GM21619 (cell line): ENCODE data around the gene ZNF292.
"Not testable (repeated sequence)": the region's sequence is repeated elsewhere in the genome, so short reads cannot be mapped to it uniquely, and the experiment has no call there.

Source experiments
- ATAC-seq: cut with Tn5 transposase; IDR thresholded peaks from one replicate; pipeline ENCODE4 v1.9.1; 2021; ENCODE audit not compliant: unreplicated experiment

ZNF292 gene

GRCh38 chr6:87274660-87275274 lies 119.4 kb downstream of the ZNF292 start:
- ATAC-seq, result no peak

- ATAC-seq, result no peak
Observed at GRCh38 chr6:87276624-87277023, 121.3 kb downstream of the ZNF292 start.

GRCh38 chr6:87277123-87277522 lies 121.8 kb downstream of the ZNF292 start:
- ATAC-seq, result no peak

- no peak for ATAC-seq
Observed at GRCh38 chr6:87279196-87279595, 123.8 kb downstream of the ZNF292 start.

- ATAC-seq, result no peak
Observed at GRCh38 chr6:87281426-87281825, 126.1 kb downstream of the ZNF292 start.

GRCh38 chr6:87282743-87283142 lies 127.4 kb downstream of the ZNF292 start:
- no peak for ATAC-seq

DNA sequence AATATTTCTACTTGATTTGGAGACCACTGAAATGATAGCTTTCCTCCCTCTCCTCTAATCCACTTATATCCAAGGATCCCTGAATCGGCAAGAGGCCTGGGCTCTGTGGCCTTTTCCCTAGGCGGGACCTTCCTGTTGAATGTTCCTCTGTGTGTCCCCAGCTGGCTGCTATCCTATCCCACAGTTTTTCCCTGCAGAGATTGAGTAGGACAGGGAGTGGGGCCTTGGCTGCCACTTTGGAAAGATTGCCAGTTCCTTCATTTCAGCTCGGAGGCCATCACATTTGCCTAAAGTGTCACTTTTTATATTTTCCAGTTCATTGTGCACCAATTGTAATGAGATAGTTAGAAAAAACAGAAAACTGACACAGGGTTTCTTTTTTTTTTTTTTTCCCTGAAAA lies 128.1 kb downstream of the ZNF292 start:
- ATAC-seq, result no peak

DNA sequence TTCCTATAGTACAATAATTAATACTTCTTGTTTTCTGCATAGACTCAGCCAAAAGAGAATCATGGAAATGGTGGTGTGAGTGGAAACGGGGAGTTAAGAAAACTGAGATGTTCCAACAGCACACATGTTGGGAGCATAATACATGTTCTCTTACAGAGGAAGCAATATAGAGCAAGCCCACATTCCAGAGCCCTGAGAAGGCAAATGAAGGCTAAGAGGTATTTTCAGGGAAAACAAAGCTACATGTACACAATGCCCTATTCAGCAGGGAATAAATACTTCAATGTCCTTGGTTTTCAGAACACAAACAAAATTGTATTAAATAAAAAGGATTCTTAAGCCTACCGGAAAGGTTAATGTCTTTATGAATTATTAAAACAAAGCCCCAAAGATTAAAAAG lies 131.9 kb downstream of the ZNF292 start:
- no peak for ATAC-seq

DNA sequence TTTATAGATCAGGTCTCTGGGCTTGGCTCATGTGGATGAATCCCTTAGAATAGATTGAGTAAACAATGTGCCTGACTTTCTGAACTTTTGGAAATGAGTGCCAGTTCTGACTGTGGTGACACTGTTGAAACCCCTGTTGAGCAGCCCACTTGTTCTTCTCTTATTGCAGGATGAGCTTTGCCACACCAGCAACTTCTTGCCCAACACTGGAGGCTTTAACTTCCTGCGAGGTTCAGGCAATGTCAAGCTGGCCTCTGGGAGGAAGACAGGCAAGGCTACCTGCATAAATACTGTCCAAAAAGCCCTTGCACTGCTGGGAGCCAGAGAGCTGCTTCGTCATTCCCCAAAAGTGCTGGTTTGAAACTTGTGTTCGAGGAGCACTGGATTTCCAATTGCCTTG lies 134.2 kb downstream of the ZNF292 start:
- ATAC-seq, result no peak

DNA sequence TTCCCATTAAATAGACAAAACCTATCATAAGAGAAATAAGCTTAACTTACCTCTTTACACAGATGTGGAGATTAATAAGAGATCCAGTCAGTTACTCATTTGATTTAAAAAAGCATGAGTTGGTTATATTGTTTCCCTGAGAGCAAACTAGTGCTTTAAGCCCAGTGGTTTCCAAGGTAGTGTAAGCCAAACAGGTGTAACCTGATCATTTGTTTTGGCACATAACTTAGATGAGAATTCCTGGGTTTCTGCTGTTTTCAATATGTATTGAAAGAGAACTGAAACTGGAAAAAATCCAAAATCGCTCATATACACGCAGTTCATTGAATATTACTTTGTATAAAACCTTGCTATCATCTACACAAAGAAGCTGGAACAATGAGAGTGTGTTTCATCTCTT lies 136.5 kb downstream of the ZNF292 start:
- no peak for ATAC-seq

- ATAC-seq, result no peak
Observed at GRCh38 chr6:87293526-87293925, 138.2 kb downstream of the ZNF292 start.

- no peak for ATAC-seq
Observed at GRCh38 chr6:87297119-87297518, 141.8 kb downstream of the ZNF292 start.

- ATAC-seq, result not testable (repeated sequence)
Observed at GRCh38 chr6:87301277-87301676, 145.9 kb downstream of the ZNF292 start.

DNA sequence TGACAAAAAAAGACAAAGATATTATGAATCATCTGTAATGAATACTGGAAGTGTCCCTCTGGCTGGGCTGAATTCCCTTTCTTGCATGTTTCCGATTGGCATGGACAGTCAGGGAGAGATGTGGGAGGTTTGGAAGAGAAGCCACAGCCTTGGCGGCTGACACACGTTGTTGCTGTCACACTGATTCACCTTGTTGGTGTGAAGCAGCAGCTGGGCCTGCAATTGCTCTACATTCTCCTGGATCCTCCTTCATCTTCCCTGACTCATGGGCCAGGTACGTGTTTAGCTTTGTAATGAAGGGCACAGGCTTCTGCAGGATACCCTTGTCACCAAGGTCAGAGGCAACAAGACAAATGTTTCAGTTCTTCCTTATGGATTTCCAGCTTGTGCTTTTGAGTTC lies 153.6 kb downstream of the ZNF292 start:
- ATAC-seq, result no peak

DNA sequence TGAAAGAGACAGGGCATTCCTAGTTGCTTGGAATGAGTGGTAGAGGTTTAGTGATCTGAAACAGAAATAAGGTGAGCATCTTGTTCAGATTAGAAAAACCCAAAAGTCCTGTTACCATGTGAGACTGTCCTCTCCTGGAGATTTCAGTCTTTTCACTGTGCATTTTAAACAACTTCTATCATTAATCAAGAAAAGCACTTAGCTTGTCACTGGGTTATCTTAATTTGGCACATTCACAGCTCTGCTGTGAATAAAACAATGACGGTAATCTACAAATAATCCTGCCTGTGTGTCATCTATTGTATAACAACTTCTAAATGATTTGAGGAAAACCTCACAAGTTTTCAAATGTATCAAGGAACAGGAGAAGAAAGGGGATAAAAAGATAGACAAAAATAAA lies 157.5 kb downstream of the ZNF292 start:
- ATAC-seq, result no peak
